ENCODE measurements around the gene LEPR.

Gene LEPR

GRCh38 chr1:65388908-65389695 lies 31.4 kb upstream of the LEPR start:
- H3K4me1 ChIP-seq (ENCODE audit: control insufficient read depth, insufficient read depth, low read length, poor library complexity, severe bottlenecking), result no peaks in the 10 kb centered on the region
- H3K36me3 ChIP-seq (ENCODE audit: control insufficient read depth, insufficient read depth, low read length), result no peaks in the 10 kb centered on the region
- no peak for DNase-seq
- H3K27ac ChIP-seq (ENCODE audit: insufficient read depth, low read length, poor library complexity, severe bottlenecking), result no peak overlapping the region
- no peaks in the 10 kb centered on the region for H3K9me3 ChIP-seq (ENCODE audit: control insufficient read depth, low read length)
- no peaks in the 10 kb centered on the region for H3K27me3 ChIP-seq (replicated peaks; ENCODE audit: control insufficient read depth, insufficient read depth, low read length, poor library complexity, severe bottlenecking)
- H3K4me3 ChIP-seq (ENCODE audit: insufficient read depth, low read depth, low read length, poor library complexity, severe bottlenecking), result no peak overlapping the region

- H3K9me3 ChIP-seq (ENCODE audit: control insufficient read depth, low read length), result no peaks in the 10 kb centered on the region
- no peak overlapping the region for H3K27ac ChIP-seq (ENCODE audit: insufficient read depth, low read length, poor library complexity, severe bottlenecking)
- no peak for DNase-seq
- H3K27me3 ChIP-seq (replicated peaks; ENCODE audit: control insufficient read depth, insufficient read depth, low read length, poor library complexity, severe bottlenecking), result no peaks in the 10 kb centered on the region
- no peak overlapping the region for H3K4me3 ChIP-seq (ENCODE audit: insufficient read depth, low read depth, low read length, poor library complexity, severe bottlenecking)
- H3K4me1 ChIP-seq (ENCODE audit: control insufficient read depth, insufficient read depth, low read length, poor library complexity, severe bottlenecking), result no peaks in the 10 kb centered on the region
- no peaks in the 10 kb centered on the region for H3K36me3 ChIP-seq (ENCODE audit: control insufficient read depth, insufficient read depth, low read length)
Observed at GRCh38 chr1:65392497-65392896, 28.0 kb upstream of the LEPR start.

- DNase-seq, result no peak
- no peak overlapping the region for H3K4me3 ChIP-seq (ENCODE audit: insufficient read depth, low read depth, low read length, poor library complexity, severe bottlenecking)
Observed at GRCh38 chr1:65393347-65393746, 27.1 kb upstream of the LEPR start.

GRCh38 chr1:65393928-65394327 lies 26.5 kb upstream of the LEPR start:
- no peak for DNase-seq
- no peaks in the 10 kb centered on the region for H3K4me1 ChIP-seq (ENCODE audit: control insufficient read depth, insufficient read depth, low read length, poor library complexity, severe bottlenecking)
- H3K27ac ChIP-seq (ENCODE audit: insufficient read depth, low read length, poor library complexity, severe bottlenecking), result no peak overlapping the region
- H3K27me3 ChIP-seq (replicated peaks; ENCODE audit: control insufficient read depth, insufficient read depth, low read length, poor library complexity, severe bottlenecking), result no peaks in the 10 kb centered on the region
- H3K36me3 ChIP-seq (ENCODE audit: control insufficient read depth, insufficient read depth, low read length), result no peaks in the 10 kb centered on the region
- no peak overlapping the region for H3K4me3 ChIP-seq (ENCODE audit: insufficient read depth, low read depth, low read length, poor library complexity, severe bottlenecking)
- no peaks in the 10 kb centered on the region for H3K9me3 ChIP-seq (ENCODE audit: control insufficient read depth, low read length)

More at GRCh38 chr1:65393347-65393746, 27.1 kb upstream of the LEPR start:
- Histone ChIP-seq H3K36me3 (ENCODE audit: control insufficient read depth, insufficient read depth, low read length) (no peaks in the 10 kb centered on the region), H3K27ac (ENCODE audit: insufficient read depth, low read length, poor library complexity, severe bottlenecking) (no peak overlapping the region), H3K9me3 (ENCODE audit: control insufficient read depth, low read length) (no peaks in the 10 kb centered on the region), H3K4me1 (ENCODE audit: control insufficient read depth, insufficient read depth, low read length, poor library complexity, severe bottlenecking) (no peaks in the 10 kb centered on the region), H3K27me3 (replicated peaks; ENCODE audit: control insufficient read depth, insufficient read depth, low read length, poor library complexity, severe bottlenecking) (no peaks in the 10 kb centered on the region)

GRCh38 chr1:65395887-65396612 lies 24.4 kb upstream of the LEPR start:
- no peak overlapping the region for H3K4me3 ChIP-seq (ENCODE audit: insufficient read depth, low read depth, low read length, poor library complexity, severe bottlenecking)

DNA sequence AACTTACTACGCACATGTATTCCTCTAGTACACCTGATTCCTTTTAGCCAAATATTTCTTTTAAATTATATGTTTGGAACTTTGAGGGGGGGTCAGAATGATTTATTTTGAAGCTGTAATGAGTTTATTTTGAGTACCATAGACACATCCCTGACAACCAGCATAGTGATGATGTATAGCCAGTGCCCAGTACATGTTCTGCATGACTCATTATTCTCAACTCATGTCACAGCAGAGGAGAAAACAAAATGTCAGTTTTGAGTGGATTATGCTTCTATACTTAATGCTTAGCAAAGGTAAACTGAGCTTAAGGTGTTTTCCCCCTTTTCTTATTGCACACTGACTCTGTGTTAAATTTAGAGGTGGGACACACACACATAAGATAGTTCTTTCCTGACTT lies 22.4 kb upstream of the LEPR start:
- Histone ChIP-seq H3K36me3 (ENCODE audit: control insufficient read depth, insufficient read depth, low read length) (no peaks in the 10 kb centered on the region), H3K4me3 (ENCODE audit: insufficient read depth, low read depth, low read length, poor library complexity, severe bottlenecking) (no peak overlapping the region), H3K27ac (ENCODE audit: insufficient read depth, low read length, poor library complexity, severe bottlenecking) (no peak overlapping the region), H3K4me1 (ENCODE audit: control insufficient read depth, insufficient read depth, low read length, poor library complexity, severe bottlenecking) (no peaks in the 10 kb centered on the region), H3K27me3 (replicated peaks; ENCODE audit: control insufficient read depth, insufficient read depth, low read length, poor library complexity, severe bottlenecking) (no peaks in the 10 kb centered on the region), H3K9me3 (ENCODE audit: control insufficient read depth, low read length) (no peaks in the 10 kb centered on the region)
- no peak for DNase-seq

More at GRCh38 chr1:65395887-65396612, 24.4 kb upstream of the LEPR start:
- no peak overlapping the region for H3K27ac ChIP-seq (ENCODE audit: insufficient read depth, low read length, poor library complexity, severe bottlenecking)
- no peaks in the 10 kb centered on the region for H3K4me1 ChIP-seq (ENCODE audit: control insufficient read depth, insufficient read depth, low read length, poor library complexity, severe bottlenecking)
- no peak for DNase-seq
- no peaks in the 10 kb centered on the region for H3K27me3 ChIP-seq (replicated peaks; ENCODE audit: control insufficient read depth, insufficient read depth, low read length, poor library complexity, severe bottlenecking)
- no peaks in the 10 kb centered on the region for H3K9me3 ChIP-seq (ENCODE audit: control insufficient read depth, low read length)
- no peaks in the 10 kb centered on the region for H3K36me3 ChIP-seq (ENCODE audit: control insufficient read depth, insufficient read depth, low read length)

DNA sequence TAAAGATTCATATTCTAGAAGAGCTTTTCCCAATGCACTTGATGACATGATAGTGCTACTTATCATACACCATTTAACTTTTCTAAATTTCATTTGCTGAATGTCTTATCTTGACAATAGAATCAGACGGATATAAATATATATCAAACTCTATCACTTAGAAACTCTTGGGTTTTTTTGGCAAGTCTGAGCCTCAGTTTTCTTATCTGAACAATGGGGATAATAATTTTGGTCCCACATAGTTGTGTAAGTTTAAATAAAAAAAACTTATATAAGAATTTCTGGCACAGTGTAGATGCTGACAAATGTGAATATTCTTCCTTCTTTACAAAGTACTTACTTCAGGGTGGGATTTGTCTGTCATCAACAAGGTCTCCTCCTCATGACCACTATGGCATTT lies 21.5 kb upstream of the LEPR start:
- no peak for DNase-seq
- H3K4me1 ChIP-seq (ENCODE audit: control insufficient read depth, insufficient read depth, low read length, poor library complexity, severe bottlenecking), result no peaks in the 10 kb centered on the region
- H3K27ac ChIP-seq (ENCODE audit: insufficient read depth, low read length, poor library complexity, severe bottlenecking), result no peak overlapping the region
- no peaks in the 10 kb centered on the region for H3K9me3 ChIP-seq (ENCODE audit: control insufficient read depth, low read length)
- no peaks in the 10 kb centered on the region for H3K27me3 ChIP-seq (replicated peaks; ENCODE audit: control insufficient read depth, insufficient read depth, low read length, poor library complexity, severe bottlenecking)
- H3K4me3 ChIP-seq (ENCODE audit: insufficient read depth, low read depth, low read length, poor library complexity, severe bottlenecking), result no peak overlapping the region
- H3K36me3 ChIP-seq (ENCODE audit: control insufficient read depth, insufficient read depth, low read length), result no peaks in the 10 kb centered on the region

GRCh38 chr1:65401612-65402011 lies 18.9 kb upstream of the LEPR start:
- H3K4me3 ChIP-seq (ENCODE audit: insufficient read depth, low read depth, low read length, poor library complexity, severe bottlenecking), result no peak overlapping the region
- no peak overlapping the region for H3K27ac ChIP-seq (ENCODE audit: insufficient read depth, low read length, poor library complexity, severe bottlenecking)
- H3K4me1 ChIP-seq (ENCODE audit: control insufficient read depth, insufficient read depth, low read length, poor library complexity, severe bottlenecking), result no peaks in the 10 kb centered on the region
- DNase-seq, result no peak
- H3K36me3 ChIP-seq (ENCODE audit: control insufficient read depth, insufficient read depth, low read length), result no peaks in the 10 kb centered on the region
- no peaks in the 10 kb centered on the region for H3K9me3 ChIP-seq (ENCODE audit: control insufficient read depth, low read length)
- H3K27me3 ChIP-seq (replicated peaks; ENCODE audit: control insufficient read depth, insufficient read depth, low read length, poor library complexity, severe bottlenecking), result no peaks in the 10 kb centered on the region

DNA sequence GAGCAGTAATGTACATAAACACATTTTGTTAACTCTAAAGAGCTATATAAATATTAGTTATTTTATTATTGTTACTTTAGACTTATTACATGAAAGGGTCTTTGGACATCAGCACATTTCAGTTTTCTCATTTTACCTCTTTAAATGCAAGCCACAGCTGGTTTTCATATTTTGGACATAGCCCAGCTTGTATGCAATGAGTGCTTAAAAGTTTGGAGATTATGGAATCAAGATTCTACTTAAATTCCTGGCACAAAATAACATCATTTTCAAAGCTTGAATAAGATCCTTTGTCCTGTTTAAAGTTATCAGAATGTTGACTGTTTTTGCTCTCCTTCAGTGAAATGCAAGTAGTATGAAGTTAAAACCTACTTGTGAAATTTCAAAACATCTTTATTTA lies 15.5 kb upstream of the LEPR start:
- H3K27me3 ChIP-seq (replicated peaks; ENCODE audit: control insufficient read depth, insufficient read depth, low read length, poor library complexity, severe bottlenecking), result no peaks in the 10 kb centered on the region
- no peaks in the 10 kb centered on the region for H3K36me3 ChIP-seq (ENCODE audit: control insufficient read depth, insufficient read depth, low read length)
- H3K9me3 ChIP-seq (ENCODE audit: control insufficient read depth, low read length), result no peaks in the 10 kb centered on the region
- no peak for DNase-seq
- no peaks in the 10 kb centered on the region for H3K4me1 ChIP-seq (ENCODE audit: control insufficient read depth, insufficient read depth, low read length, poor library complexity, severe bottlenecking)
- H3K4me3 ChIP-seq (ENCODE audit: insufficient read depth, low read depth, low read length, poor library complexity, severe bottlenecking), result no peak overlapping the region
- no peak overlapping the region for H3K27ac ChIP-seq (ENCODE audit: insufficient read depth, low read length, poor library complexity, severe bottlenecking)

GRCh38 chr1:65407877-65408276 lies 12.6 kb upstream of the LEPR start:
- no peak overlapping the region for H3K27ac ChIP-seq (ENCODE audit: insufficient read depth, low read length, poor library complexity, severe bottlenecking)
- H3K9me3 ChIP-seq (ENCODE audit: control insufficient read depth, low read length), result no peaks in the 10 kb centered on the region
- no peak for DNase-seq
- H3K4me3 ChIP-seq (ENCODE audit: insufficient read depth, low read depth, low read length, poor library complexity, severe bottlenecking), result no peak overlapping the region
- H3K36me3 ChIP-seq (ENCODE audit: control insufficient read depth, insufficient read depth, low read length), result no peaks in the 10 kb centered on the region
- no peaks in the 10 kb centered on the region for H3K4me1 ChIP-seq (ENCODE audit: control insufficient read depth, insufficient read depth, low read length, poor library complexity, severe bottlenecking)
- H3K27me3 ChIP-seq (replicated peaks; ENCODE audit: control insufficient read depth, insufficient read depth, low read length, poor library complexity, severe bottlenecking), result no peaks in the 10 kb centered on the region
